ENCODE results near the gene THSD7A. TPM values are rescaled to one million over a fixed set of nuclear protein-coding genes. Genes with fewer than 3 reads are reported as not detected.

THSD7A gene
- total RNA-seq, 4 donors from 2014 or later = 0.30 to 2.6 (median 1.4) TPM

DNA sequence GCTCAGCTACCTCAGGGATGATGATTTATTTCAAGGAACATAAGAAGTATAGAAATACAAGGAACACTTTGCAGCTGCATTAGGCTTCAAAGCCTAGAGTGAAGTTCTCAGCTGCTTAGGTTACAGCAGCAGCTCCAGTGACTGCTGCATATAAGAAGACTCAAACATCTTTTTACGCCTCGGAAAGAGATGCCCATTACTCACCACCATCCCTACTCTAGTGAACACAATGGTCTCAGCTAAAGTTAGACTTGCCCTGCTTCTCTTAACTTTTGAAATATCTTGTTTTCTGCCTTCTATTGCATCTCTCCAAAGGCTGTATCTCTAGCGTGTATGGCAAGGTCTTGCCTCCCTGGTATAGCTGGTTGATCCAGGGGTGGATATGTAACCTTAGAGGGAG lies 502.4 kb downstream of the THSD7A start:
- 77 to 84% methylated on average over 3 of the region's 3 CpGs for WGBS, 2 donors
- TF ChIP-seq, protein P1, sequence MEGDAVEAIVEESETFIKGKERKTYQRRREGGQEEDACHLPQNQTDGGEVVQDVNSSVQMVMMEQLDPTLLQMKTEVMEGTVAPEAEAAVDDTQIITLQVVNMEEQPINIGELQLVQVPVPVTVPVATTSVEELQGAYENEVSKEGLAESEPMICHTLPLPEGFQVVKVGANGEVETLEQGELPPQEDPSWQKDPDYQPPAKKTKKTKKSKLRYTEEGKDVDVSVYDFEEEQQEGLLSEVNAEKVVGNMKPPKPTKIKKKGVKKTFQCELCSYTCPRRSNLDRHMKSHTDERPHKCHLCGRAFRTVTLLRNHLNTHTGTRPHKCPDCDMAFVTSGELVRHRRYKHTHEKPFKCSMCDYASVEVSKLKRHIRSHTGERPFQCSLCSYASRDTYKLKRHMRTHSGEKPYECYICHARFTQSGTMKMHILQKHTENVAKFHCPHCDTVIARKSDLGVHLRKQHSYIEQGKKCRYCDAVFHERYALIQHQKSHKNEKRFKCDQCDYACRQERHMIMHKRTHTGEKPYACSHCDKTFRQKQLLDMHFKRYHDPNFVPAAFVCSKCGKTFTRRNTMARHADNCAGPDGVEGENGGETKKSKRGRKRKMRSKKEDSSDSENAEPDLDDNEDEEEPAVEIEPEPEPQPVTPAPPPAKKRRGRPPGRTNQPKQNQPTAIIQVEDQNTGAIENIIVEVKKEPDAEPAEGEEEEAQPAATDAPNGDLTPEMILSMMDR (IDR thresholded peaks at IDR 0.05) = no peak
- no peak for TF ChIP-seq POLR2A (IDR thresholded peaks at IDR 0.05)
- no peak overlapping the region for H3K4me3 ChIP-seq (ENCODE audit: low read depth, poor library complexity, severe bottlenecking)
- intact Hi-C loops (cut with DNase I; ENCODE audit: low total_unique reads) = no loop called here
- no peak for DNase-seq (ENCODE audit: low spot score in 2 of 2)

DNA sequence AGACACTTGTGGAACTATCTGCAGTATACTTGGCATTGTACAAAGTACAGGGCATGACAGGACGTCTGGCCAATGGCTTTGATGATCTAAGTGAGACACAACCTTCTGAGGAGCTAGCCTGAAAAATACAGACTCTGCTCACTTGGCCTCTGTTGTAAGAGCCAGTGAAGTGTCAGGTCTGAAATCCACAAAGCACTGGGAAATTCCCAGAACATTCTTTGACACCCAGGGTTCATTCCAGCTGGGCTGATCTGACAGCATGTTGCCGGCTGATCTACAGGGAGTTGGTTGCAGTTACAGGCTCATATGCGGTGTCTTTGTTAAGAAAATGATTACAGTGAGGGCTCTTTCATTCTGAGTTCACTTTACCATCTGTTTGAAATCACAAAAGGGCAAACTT lies 503.7 kb downstream of the THSD7A start:
- no peak overlapping the region for H3K4me3 ChIP-seq (ENCODE audit: low read depth, poor library complexity, severe bottlenecking)
- no peak for DNase-seq (ENCODE audit: low spot score in 2 of 2)
- intact Hi-C loops (cut with DNase I; ENCODE audit: low total_unique reads) = no loop called here
- no peak for TF ChIP-seq POLR2A (IDR thresholded peaks at IDR 0.05)
- TF ChIP-seq, protein P1 (IDR thresholded peaks at IDR 0.05) = no peak
- WGBS, 2 donors = 17 to 19% methylated on average over 3 of the region's 3 CpGs

DNA sequence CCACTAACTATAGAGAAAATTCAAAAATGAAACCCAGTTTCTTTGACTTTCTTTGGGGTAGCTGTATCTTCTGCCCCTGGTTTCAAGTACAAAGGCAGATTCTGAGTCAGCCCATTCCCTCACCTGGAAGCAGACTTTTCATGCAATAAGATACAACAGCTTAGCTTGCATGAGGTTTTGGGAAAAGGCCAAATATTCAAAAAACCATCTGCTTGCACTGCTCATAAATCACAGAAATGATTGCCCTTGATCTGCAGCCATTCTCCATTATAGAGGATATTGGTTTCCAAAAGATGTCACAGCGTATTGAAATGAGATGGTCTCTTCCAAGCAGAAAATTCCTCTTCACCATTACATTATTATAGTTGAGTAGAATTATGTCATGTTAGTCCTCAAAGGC lies 504.4 kb downstream of the THSD7A start:
- TF ChIP-seq, protein P1 (IDR thresholded peaks at IDR 0.05) = no peak
- no peak for TF ChIP-seq POLR2A (IDR thresholded peaks at IDR 0.05)
- intact Hi-C loops (cut with DNase I; ENCODE audit: low total_unique reads) = no loop called here
- 42 to 54% methylated on average over 1 of the region's 1 CpG for WGBS, 2 donors

More for the DNA sequence above, 504.4 kb downstream of the THSD7A start:
- no peak overlapping the region for H3K4me3 ChIP-seq (ENCODE audit: low read depth, poor library complexity, severe bottlenecking)
- DNase-seq (ENCODE audit: low spot score in 2 of 2) = no peak

Measured in lower leg skin (tissue), 4 donors.